ENCODE measurements around the gene WDR7.

- TF ChIP-seq CTCF (conservative IDR thresholded peaks at IDR 0.05; ENCODE audit: low read depth, low read length) (no peak), POLR2A (IDR thresholded peaks at IDR 0.05; ENCODE audit: low read depth, low read length) (no peak), RFX5 (IDR thresholded peaks at IDR 0.05; ENCODE audit: low read depth, low read length) (no peak), ELK1 (IDR thresholded peaks at IDR 0.05; ENCODE audit: borderline replicate concordance, low read depth, low read length) (no peak), BHLHE40 (IDR thresholded peaks at IDR 0.05; ENCODE audit: low read depth, low read length) (no peak), MXI1 (IDR thresholded peaks at IDR 0.05; ENCODE audit: borderline replicate concordance, low read depth, low read length) (no peak), CHD1 (IDR thresholded peaks at IDR 0.05; ENCODE audit: low read depth, low read length) (no peak), RAD21 (IDR thresholded peaks at IDR 0.05; ENCODE audit: low read length) (no peak), CEBPB (IDR thresholded peaks at IDR 0.05; ENCODE audit: low read depth, low read length) (no peak), SMC3 (IDR thresholded peaks at IDR 0.05; ENCODE audit: low read depth, low read length) (no peak), FOS (IDR thresholded peaks at IDR 0.05; ENCODE audit: low read depth, low read length) (no peak), USF2 (IDR thresholded peaks at IDR 0.05; ENCODE audit: low read depth, low read length) (no peak)
Measured at GRCh38 chr18:56660655-56661054, 9.5 kb downstream of the WDR7 start.
